MM.1S (cell line): ENCODE measurements around the gene TSGA10IP.

Experiments used
- DNase-seq: peaks from one replicate; pipeline ENCODE4 v3.0.0-alpha.2; 2015
- H2AFZ ChIP-seq: fragments of 300-600 bp; sonication (generic); 2 replicates; pipeline ENCODE4 v1.6.0; 2016; ENCODE audit warnings: antibody characterized with exemption, low read length
- H3F3A ChIP-seq: fragments of 300-600 bp; sonication (generic); 2 replicates; pipeline ENCODE4 v1.6.1; 2016; ENCODE audit warnings: mild to moderate bottlenecking, antibody characterized with exemption, low read length, moderate library complexity, mixed read lengths; ENCODE audit not compliant: insufficient read depth
- H3K27ac ChIP-seq: fragments of 300-600 bp; sonication (generic); 2 replicates; pipeline ENCODE4 v1.5.1; 2016; ENCODE audit warnings: mild to moderate bottlenecking, low read length
- H3K27me3 ChIP-seq: fragments of 300-600 bp; sonication (generic); replicated peaks from 2 replicates; pipeline ENCODE4 v1.6.0; 2016; ENCODE audit warnings: low read length; ENCODE audit not compliant: insufficient read depth
- H3K36me3 ChIP-seq: fragments of 300-600 bp; sonication (generic); replicated peaks from 2 replicates; pipeline ENCODE4 v1.6.1; 2016; ENCODE audit warnings: mild to moderate bottlenecking, low read length, mixed read lengths; ENCODE audit not compliant: insufficient read depth
- H3K4me1 ChIP-seq: fragments of 300-600 bp; sonication (generic); 2 replicates; pipeline ENCODE4 v1.6.1; 2016; ENCODE audit warnings: low read length, mixed read lengths
- H3K4me2 ChIP-seq: fragments of 300-600 bp; sonication (generic); 2 replicates; pipeline ENCODE4 v1.6.0; 2016; ENCODE audit warnings: low read depth, low read length
- H3K4me3 ChIP-seq: fragments of 300-600 bp; sonication (generic); 2 replicates; pipeline ENCODE4 v1.5.1; 2016; ENCODE audit warnings: low read length, mixed read lengths
- H3K79me2 ChIP-seq: fragments of 300-600 bp; sonication (generic); 2 replicates; pipeline ENCODE4 v1.6.1; 2016; ENCODE audit warnings: mixed run types, low read length, mixed read lengths
- H3K9ac ChIP-seq: fragments of 300-600 bp; sonication (generic); 2 replicates; pipeline ENCODE4 v1.6.1; 2016; ENCODE audit warnings: low read length, mixed read lengths
- H3K9me2 ChIP-seq: fragments of 300-600 bp; sonication (generic); replicated peaks from 2 replicates; pipeline ENCODE4 v1.6.1; 2016; ENCODE audit warnings: mild to moderate bottlenecking, low read length, mixed read lengths; ENCODE audit not compliant: insufficient read depth
- H3K9me3 ChIP-seq: fragments of 300-600 bp; sonication (generic); replicated peaks from 2 replicates; pipeline ENCODE4 v1.6.1; 2016; ENCODE audit warnings: mild to moderate bottlenecking, low read length, mixed read lengths; ENCODE audit not compliant: insufficient read depth
- H4K20me1 ChIP-seq: fragments of 300-600 bp; sonication (generic); 2 replicates; pipeline ENCODE4 v1.6.1; 2016; ENCODE audit warnings: mild to moderate bottlenecking, low read length, moderate library complexity, mixed read lengths; ENCODE audit not compliant: insufficient read depth
- CTCF ChIP-seq: fragments of 300-600 bp; sonication (generic); IDR thresholded peaks from 2 replicates; pipeline ENCODE4 v1.5.1; 2016; ENCODE audit warnings: antibody characterized with exemption, low read length, mixed read lengths
- EZH2 ChIP-seq: fragments of 300-600 bp; sonication (generic); optimal IDR thresholded peaks from 2 replicates; pipeline ENCODE3; 2017; ENCODE audit warnings: low read depth, mild to moderate bottlenecking, antibody characterized with exemption, low read length, mixed read lengths
- EZH2phosphoT487 ChIP-seq: fragments of 300-600 bp; sonication (generic); IDR thresholded peaks from 2 replicates; pipeline ENCODE4 v1.6.1; 2018; ENCODE audit warnings: antibody characterized with exemption, low read length

TSGA10IP gene

DNA sequence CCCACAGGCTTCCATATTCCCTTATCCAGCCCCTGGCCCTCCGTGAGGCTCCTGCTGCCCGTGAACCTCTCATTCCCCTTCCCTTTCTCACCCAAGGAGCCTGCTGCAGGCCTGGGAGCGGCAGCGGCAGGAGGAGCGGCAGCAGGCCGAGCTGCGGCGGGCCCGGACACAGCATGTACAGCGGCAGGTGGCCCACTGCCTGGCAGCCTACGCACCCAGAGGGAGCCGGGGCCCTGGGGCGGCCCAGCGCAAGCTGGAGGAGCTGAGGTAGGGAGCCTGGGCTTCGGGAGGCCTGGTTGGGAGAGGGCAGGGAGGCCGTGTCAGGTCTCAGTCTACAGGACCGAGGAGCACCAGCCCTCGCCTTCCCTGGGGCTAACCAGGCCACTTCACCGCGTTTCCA is 8.2 kb downstream of the TSGA10IP start:
- no peaks in the 10 kb centered on the region for H3K79me2 ChIP-seq
- no peaks in the 10 kb centered on the region for H3K9me3 ChIP-seq
- peaks cover 13% of the 10 kb centered on the region for H3F3A ChIP-seq
- peaks cover 12% of the 10 kb centered on the region; the same call in 1 of the 2 replicates for H3K4me1 ChIP-seq
- DNase-seq, result no peak
- no peaks in the 10 kb centered on the region for H3K27me3 ChIP-seq
- H3K36me3 ChIP-seq, result no peaks in the 10 kb centered on the region
- H2AFZ ChIP-seq, result no peak overlapping the region
- TF ChIP-seq EZH2phosphoT487 (no peak), EZH2 (no peak), CTCF (no peak)
- H3K9ac ChIP-seq, result no peak overlapping the region
- no peak overlapping the region for H3K4me3 ChIP-seq
- H3K4me2 ChIP-seq, result no peak overlapping the region
- H3K9me2 ChIP-seq, result no peaks in the 10 kb centered on the region
- no peak overlapping the region for H3K27ac ChIP-seq
- no peaks in the 10 kb centered on the region for H4K20me1 ChIP-seq

- no peak overlapping the region for H2AFZ ChIP-seq
- H3K4me3 ChIP-seq, result no peak overlapping the region
- peaks cover 13% of the 10 kb centered on the region for H3F3A ChIP-seq
- TF ChIP-seq EZH2phosphoT487 (no peak), EZH2 (no peak), CTCF (no peak)
- H3K79me2 ChIP-seq, result no peaks in the 10 kb centered on the region
- no peak overlapping the region for H3K9ac ChIP-seq
- H3K9me3 ChIP-seq, result no peaks in the 10 kb centered on the region
- no peaks in the 10 kb centered on the region for H4K20me1 ChIP-seq
- H3K4me2 ChIP-seq, result no peak overlapping the region
- peaks cover 12% of the 10 kb centered on the region; the same call in 1 of the 2 replicates for H3K4me1 ChIP-seq
- DNase-seq, result no peak
- no peak overlapping the region for H3K27ac ChIP-seq
- no peaks in the 10 kb centered on the region for H3K9me2 ChIP-seq
- H3K36me3 ChIP-seq, result no peaks in the 10 kb centered on the region
- H3K27me3 ChIP-seq, result no peaks in the 10 kb centered on the region
Measured at GRCh38 chr11:65954771-65955170, 9.5 kb downstream of the TSGA10IP start.

GRCh38 chr11:65958291-65958690 is 13.0 kb downstream of the TSGA10IP start:
- no peak overlapping the region for H3K4me3 ChIP-seq
- no peak for DNase-seq
- H4K20me1 ChIP-seq, result no peaks in the 10 kb centered on the region
- no peaks in the 10 kb centered on the region for H3K36me3 ChIP-seq
- peaks cover 13% of the 10 kb centered on the region for H3F3A ChIP-seq
- H3K27me3 ChIP-seq, result no peaks in the 10 kb centered on the region
- peaks cover 21% of the 10 kb centered on the region for H3K4me1 ChIP-seq
- no peak for TF ChIP-seq EZH2phosphoT487
- no peak for TF ChIP-seq CTCF
- TF ChIP-seq EZH2, result no peak
- no peak overlapping the region for H3K9ac ChIP-seq
- no peaks in the 10 kb centered on the region for H3K9me2 ChIP-seq
- H3K27ac ChIP-seq, result no peak overlapping the region
- H3K79me2 ChIP-seq, result peaks cover 21% of the 10 kb centered on the region
- no peak overlapping the region for H2AFZ ChIP-seq
- H3K9me3 ChIP-seq, result no peaks in the 10 kb centered on the region
- H3K4me2 ChIP-seq, result no peak overlapping the region
